ENCODE measurements around the gene ECI1. TPM values are rescaled to one million over a fixed set of nuclear protein-coding genes. Genes with fewer than 3 reads are reported as not detected.

Gene ECI1
- total RNA-seq, 2 donors from 2014 or later: 109 to 134 TPM

DNA sequence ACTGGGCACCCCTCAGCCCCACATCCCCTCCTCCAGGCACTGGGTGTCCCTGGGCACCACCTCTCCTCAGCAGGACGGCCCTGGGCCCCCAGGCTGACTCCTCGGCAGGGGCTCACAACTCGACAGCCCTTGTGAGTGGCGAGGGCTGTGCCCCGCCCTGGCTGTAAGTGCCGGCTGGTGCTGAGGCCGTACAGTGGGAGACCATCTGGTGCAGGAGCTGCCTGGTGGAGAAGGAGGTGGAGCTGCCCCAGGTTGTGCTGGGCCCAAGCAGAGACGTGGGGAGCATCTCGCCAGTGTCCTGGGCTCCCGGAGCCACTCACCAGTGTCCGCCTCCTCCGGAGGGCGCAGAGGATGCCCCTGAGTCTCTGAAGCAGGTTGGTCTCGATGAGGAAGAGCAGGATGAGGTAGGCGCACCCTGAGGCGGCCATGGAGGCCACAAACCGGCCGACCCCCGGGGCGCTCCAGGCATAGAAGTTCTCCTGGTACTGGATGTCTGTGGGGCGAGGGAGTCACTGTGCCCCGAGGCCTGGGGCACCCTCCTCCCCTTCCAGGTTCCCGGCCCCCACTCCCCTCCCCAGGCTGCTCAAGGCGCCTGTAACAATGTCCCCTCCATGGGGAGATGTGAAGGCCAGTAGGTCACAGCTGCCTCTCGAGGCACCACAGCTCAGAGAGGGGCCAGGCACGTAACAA is 31.6 kb upstream of the ECI1 start:
- H3K9ac ChIP-seq (ENCODE audit: low read depth in 2 of 2, low read length in 2 of 2): no peak overlapping the region
- H3K27ac ChIP-seq: no peak overlapping the region
- TF ChIP-seq, protein P1, sequence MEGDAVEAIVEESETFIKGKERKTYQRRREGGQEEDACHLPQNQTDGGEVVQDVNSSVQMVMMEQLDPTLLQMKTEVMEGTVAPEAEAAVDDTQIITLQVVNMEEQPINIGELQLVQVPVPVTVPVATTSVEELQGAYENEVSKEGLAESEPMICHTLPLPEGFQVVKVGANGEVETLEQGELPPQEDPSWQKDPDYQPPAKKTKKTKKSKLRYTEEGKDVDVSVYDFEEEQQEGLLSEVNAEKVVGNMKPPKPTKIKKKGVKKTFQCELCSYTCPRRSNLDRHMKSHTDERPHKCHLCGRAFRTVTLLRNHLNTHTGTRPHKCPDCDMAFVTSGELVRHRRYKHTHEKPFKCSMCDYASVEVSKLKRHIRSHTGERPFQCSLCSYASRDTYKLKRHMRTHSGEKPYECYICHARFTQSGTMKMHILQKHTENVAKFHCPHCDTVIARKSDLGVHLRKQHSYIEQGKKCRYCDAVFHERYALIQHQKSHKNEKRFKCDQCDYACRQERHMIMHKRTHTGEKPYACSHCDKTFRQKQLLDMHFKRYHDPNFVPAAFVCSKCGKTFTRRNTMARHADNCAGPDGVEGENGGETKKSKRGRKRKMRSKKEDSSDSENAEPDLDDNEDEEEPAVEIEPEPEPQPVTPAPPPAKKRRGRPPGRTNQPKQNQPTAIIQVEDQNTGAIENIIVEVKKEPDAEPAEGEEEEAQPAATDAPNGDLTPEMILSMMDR (IDR thresholded peaks at IDR 0.05): no peak
- H3K4me1 ChIP-seq: no peaks in the 10 kb centered on the region
- no peaks in the 10 kb centered on the region for H3K27me3 ChIP-seq
- no peak overlapping the region for H3K4me3 ChIP-seq
- intact Hi-C loops (cut with DNase I): no loop called here
- no peaks in the 10 kb centered on the region for H3K9me3 ChIP-seq
- H3K36me3 ChIP-seq: no peaks in the 10 kb centered on the region
- DNase-seq: no peak

DNA sequence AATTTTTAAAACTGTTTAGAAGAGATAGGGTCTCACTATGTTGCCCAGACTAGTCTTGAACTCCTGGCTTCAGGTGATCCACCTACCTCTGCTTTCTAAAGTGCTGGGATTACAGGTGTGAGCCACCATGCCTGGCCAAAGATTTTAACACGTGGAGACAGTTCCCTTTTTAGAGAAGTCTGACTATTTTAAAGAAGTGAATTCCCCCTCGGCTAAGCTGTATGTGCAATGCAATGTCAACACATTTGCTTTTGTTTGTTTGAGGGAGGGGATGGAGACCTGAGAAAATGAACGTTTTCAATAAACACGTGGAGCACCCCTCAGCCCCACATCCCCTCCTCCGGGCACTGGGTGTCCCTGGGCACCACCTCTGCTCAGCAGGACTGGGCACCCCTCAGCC is 30.9 kb upstream of the ECI1 start:
- intact Hi-C loops (cut with DNase I): no loop called here
- H3K27ac ChIP-seq: no peak overlapping the region
- H3K9me3 ChIP-seq: no peaks in the 10 kb centered on the region
- H3K4me1 ChIP-seq: no peaks in the 10 kb centered on the region
- H3K36me3 ChIP-seq: no peaks in the 10 kb centered on the region
- TF ChIP-seq, protein P1 (IDR thresholded peaks at IDR 0.05): no peak
- H3K4me3 ChIP-seq: no peak overlapping the region
- H3K27me3 ChIP-seq: no peaks in the 10 kb centered on the region
- H3K9ac ChIP-seq (ENCODE audit: low read depth in 2 of 2, low read length in 2 of 2): no peak overlapping the region
- DNase-seq: no peak

DNA sequence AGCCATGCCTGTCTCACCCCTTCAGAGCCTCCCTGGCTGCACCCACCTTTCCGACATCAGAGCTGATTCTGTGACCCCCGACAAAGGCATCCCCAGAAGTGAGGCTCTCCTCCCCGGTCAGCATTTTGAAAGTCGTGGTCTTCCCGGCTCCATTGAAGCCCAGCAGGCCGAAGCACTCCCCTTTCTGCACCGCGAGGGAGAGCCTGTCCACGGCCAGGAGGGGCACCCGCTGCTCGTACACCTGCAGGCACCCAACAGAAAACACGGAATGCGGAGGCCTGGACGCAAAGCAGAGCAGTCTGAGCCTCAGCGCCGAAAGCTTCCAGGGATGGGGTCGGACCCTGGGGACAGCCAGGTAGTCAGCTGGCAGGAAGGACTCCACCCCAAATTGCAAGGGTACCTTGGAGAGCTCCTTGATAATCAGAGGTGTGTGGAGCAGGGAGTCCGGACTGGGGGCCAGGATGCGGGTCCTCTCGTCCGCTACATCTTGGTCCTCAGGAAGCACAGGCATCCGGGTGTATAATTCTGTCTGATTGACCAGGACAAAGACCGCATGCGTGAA is 29.7 kb upstream of the ECI1 start:
- H3K36me3 ChIP-seq: no peaks in the 10 kb centered on the region
- no peak overlapping the region for H3K4me3 ChIP-seq
- H3K9me3 ChIP-seq: no peaks in the 10 kb centered on the region
- no peak overlapping the region for H3K27ac ChIP-seq
- H3K4me1 ChIP-seq: no peaks in the 10 kb centered on the region
- no peaks in the 10 kb centered on the region for H3K27me3 ChIP-seq
- intact Hi-C loops (cut with DNase I): no loop called here
- no peak for DNase-seq
- no peak overlapping the region for H3K9ac ChIP-seq (ENCODE audit: low read depth in 2 of 2, low read length in 2 of 2)
- TF ChIP-seq, protein P1 (IDR thresholded peaks at IDR 0.05): no peak

DNA sequence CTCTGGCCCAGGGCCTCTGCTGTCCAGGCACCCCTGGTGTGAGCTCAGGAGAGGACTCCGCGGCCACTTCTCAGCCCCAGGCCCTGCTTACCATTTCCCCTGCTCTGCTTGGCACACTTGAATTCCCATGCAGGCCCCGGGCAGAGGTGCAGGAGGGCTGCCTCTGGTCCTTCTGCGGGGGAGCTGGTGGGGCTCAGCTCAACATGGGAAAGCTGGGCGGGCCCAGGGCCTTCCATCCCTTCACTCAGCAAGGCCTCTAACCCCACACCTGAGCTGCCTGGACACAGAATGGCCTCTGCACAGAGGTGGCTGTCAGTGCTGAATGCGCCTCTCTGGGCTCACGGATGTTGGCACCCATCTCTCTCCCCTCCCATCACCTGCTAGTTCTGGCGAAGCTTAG is 29.1 kb upstream of the ECI1 start:
- no peak overlapping the region for H3K27ac ChIP-seq
- no peaks in the 10 kb centered on the region for H3K4me1 ChIP-seq
- no peaks in the 10 kb centered on the region for H3K36me3 ChIP-seq
- DNase-seq: no peak
- intact Hi-C loops (cut with DNase I): no loop called here
- H3K4me3 ChIP-seq: no peak overlapping the region
- H3K9me3 ChIP-seq: no peaks in the 10 kb centered on the region
- H3K9ac ChIP-seq (ENCODE audit: low read depth in 2 of 2, low read length in 2 of 2): no peak overlapping the region
- TF ChIP-seq, protein P1 (IDR thresholded peaks at IDR 0.05): no peak
- H3K27me3 ChIP-seq: no peaks in the 10 kb centered on the region

DNA sequence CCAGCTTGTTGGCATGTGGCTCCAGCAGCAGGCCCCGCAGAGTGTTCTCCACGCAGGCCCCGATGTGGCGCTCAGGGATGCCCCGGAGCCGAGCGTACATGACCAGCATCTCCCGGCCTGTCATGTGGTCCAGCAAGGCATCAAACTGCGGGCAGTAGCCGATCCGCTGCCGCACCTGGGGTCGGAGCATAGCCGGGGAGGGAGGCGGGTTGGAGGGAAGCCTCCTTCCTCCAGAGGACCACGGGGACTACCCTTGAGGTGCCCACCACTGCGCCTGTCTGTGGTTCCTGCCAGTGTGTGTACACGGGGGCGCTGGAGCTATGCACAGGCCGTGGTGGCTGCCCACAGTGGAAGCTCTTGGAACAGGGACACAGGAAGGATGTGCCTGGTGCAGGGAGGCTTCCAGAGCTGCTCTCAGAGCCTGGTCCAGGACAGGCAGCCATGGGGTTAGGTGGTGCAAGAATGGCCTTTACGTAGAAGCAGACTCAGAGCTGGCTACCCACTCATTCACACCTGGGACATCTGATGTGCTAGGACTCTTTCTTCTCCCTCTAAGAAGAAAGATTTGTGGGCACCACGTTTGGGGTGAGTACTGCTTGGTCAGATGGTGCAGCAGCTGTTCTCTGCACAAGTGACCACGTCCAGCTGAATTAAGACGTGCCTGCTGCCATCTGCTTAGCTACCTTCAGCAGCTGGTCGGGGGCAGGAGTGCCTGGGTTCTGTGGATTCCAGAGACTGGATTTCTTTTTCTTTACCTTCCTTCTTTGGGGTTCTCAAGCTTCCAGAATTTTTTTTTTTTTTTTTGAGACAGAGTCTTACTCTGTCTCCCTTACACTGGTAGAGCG is 27.8 kb upstream of the ECI1 start:
- Histone ChIP-seq H3K27me3 (no peaks in the 10 kb centered on the region), H3K27ac (no peak overlapping the region), H3K9me3 (no peaks in the 10 kb centered on the region), H3K9ac (ENCODE audit: low read depth in 2 of 2, low read length in 2 of 2) (no peak overlapping the region), H3K4me1 (no peaks in the 10 kb centered on the region), H3K36me3 (no peaks in the 10 kb centered on the region), H3K4me3 (no peak overlapping the region)
- intact Hi-C loops (cut with DNase I): no loop called here
- TF ChIP-seq, protein P1 (IDR thresholded peaks at IDR 0.05): no peak
- no peak for DNase-seq
